HG02610 (cell line): ENCODE results near the gene TPD52L1.
A peak's percentile ranks its signal among the peaks of the same experiment; 100 is the strongest.

Experiments
- ATAC-seq: cut with Tn5 transposase; IDR thresholded peaks from one replicate; pipeline ENCODE4 v1.9.1; 2021; ENCODE audit warnings: mild to moderate bottlenecking, moderate library complexity; ENCODE audit not compliant: unreplicated experiment

The TPD52L1 gene

DNA sequence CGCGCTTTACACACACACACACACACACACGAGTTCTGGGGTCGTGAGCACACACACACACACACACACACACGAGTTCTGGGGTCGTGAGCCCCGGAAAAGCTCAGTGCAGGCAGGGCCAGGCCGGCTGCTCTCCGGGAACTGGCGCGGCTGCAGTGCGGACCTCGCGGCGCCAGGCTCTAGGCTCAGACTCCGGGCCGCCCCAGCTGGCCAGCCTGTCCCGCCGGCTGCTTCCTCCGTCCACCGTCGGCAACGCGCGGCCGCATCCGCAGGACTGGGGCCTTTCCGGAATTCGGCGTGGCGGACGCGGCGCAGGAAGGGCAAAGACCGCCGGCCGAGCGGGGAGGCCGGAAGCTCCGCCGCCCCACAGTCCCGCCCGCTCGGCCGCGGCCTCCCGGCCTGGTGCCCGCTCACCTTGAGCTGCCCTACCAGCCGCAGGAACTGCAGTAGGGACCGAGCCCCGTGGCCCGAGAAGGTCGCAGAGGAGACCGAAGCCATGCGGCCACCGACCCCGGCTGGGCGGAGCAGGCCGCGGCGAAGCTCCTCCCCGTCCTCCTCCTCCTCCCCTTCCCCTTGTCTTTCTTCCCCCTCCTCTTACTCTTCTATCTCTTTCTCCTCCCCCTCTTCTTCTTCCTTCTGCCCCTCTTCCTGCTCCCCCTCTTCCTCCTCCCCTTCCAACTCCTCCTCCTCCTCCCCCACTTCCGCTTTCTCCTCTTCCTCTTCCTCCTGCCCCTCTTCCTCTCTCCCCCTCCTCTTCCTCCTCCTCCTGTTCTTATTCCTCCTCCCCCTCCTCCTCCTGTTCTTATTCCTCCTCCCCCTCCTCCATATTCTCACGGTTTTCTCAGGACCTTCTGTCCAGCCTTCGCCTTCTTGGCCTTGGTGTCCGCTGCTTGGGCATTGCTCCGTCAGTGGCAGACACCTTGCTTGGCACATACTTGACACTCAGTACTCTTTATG is 148.1 kb downstream of the TPD52L1 start, which contains the start of gene HDDC2:
Gene HDDC2 (minus strand): TSS at position 533 of the 957 bp plus-strand sequence. CDS start 35 bp downstream, at position 498.
- peak; percentile 87 for ATAC-seq

DNA sequence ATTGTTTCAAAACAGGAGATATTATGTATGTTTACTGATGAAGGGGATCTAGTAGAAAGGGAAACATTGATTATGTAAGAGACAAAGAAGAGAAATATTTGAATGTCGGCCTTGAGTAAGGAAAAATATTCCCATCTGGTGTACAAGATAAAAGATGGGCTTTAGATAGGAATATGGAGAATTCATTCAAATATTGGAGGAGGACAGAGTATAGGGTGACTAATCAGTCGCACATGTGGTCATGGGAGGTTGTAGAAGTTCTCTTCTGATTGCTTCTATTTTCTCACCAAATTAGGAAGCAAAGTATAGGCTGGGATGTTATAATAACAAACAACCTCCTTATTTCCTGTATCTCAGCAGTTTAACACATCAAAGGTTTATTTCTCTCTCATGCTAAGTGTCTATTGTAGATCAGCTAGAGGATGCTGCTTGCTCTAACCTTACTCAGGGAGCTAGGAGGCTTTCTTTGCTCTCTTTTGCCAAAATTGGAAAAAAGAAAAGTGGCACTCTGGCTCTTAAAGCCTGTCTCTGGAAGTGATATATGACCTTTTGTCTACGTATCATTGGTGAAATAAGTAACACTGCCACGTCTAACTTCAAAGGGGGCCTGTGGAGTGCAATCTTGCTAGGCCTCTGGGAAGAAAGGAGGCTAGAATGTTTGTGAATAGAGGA is 149.4 kb downstream of the TPD52L1 start:
- no peak for ATAC-seq

DNA sequence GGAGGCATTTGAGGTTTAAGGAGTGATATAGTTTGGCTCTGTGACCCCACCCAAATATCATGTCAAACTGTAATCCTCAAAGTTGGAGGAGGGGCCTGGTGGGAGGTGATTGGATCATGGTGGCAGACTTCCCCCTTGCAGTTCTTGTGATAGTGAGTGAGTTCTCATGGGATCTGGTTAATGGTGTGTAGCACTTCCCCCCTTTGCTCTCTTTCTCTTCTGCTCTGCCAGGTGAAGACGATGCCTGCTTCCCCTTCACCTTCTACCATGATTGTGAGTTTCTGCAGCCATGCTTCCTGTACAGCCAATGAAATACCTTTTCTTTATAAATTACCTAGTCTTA is 149.9 kb downstream of the TPD52L1 start:
- ATAC-seq, result no peak

DNA sequence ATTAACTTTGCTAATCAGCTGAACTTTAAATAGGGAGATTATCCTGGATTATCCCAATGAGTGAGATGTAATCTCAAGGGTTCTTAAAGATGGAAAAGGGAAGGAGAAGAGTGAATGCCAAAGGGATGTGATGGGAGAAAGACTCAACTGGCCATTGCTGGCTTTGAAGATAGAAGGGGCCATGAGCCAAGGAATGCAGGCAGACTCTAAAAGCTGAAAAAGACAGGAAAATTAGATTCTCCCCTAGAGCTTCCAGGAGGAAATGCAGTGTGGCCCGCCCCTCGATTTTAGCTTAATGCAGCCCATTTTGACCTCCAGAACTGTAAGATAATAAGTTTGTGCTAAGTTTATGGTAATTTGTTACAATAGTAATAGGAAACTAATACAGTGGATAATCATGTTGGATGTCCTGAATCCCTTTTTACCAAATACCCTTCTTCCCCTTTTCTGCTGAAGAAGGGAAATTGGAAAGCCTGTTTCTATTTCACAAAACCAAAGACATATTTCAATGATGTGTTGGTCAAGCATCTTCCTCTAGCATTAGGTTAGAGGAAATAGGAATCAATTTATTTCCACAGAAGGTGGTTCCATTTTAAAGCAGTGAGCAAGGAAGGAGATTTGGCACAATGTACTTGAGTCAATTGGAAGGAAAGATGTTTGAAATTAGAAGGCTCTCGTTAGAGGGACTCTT is 151.5 kb downstream of the TPD52L1 start:
- no peak for ATAC-seq

DNA sequence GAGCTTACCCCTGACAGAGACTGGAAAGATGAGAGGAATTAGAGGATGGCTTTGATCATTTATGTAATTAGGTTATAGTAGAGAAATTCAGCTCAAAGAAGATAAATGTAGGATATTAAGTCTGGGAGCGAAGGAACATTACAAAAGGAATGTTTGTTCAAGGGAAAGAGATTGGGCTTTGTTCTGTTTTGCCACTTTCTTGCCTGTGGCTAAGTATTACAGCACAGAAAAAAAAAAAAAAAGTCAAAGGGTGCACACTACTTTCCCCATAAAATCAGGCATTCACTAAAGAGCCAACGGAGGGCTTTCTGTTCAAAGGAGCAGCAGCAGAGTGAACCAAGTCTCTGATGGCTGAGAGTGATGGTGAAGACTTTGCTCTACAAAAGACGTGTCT is 153.2 kb downstream of the TPD52L1 start:
- no peak for ATAC-seq

DNA sequence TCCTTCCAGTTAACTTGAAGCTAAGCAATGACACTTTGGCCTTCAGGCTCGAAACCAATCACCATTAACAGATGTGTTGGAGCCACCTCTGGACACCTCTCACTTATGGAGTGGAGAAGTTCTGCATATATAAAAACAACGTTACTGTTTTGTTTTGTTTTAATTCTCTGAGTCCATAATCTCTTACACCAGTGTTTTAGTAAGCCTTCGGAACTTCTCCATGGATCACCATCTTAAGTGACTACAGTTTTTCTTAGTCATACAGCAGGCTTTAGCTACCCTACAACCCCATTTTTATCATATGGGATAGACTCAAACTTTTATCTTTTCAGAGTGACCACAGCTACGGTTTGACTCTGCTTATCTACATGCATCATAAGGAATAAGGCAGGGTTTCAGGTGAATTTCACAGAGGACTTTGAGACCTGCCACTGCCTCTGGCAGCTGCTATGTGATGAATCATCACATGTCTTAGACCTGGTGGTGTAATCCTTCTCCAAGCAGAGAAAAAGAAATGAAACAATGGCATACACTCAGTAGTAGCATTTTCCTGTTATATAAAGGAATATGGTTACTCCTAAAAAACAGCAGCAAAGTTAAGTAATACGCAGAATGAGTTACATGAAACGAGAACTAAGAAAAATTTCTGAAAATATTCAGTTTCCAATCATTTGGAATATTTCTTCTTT is 153.7 kb downstream of the TPD52L1 start:
- ATAC-seq, result no peak

DNA sequence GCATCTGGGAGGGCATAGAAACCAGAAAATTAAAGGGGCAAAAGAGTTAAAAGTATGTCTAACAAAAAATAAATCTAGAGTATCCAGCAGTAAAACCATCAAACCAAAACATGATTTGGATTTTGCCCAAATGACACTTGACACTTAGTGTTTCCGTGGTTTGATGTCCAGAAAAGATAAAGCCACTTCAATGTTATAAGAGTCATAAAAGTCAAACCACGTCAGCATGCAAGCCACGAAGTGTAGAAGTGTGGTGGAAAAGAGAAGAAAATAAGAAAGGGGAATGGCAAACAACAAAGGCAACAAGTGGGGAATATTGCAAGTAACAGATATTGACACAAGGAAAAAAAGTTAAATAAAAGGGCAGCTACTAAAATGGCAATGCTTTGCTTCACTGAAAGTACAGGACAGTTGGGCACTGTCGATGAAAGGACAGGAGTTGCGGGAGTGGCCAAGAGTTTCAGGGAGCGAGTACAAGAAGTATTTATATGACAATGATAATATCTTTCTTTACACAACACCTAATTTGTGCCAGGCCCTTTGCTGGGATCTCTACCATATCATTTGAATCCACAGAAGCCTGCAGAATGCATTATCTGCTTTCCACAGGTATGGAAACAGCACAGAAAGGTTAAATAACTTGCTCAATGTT is 154.5 kb downstream of the TPD52L1 start:
- no peak for ATAC-seq

DNA sequence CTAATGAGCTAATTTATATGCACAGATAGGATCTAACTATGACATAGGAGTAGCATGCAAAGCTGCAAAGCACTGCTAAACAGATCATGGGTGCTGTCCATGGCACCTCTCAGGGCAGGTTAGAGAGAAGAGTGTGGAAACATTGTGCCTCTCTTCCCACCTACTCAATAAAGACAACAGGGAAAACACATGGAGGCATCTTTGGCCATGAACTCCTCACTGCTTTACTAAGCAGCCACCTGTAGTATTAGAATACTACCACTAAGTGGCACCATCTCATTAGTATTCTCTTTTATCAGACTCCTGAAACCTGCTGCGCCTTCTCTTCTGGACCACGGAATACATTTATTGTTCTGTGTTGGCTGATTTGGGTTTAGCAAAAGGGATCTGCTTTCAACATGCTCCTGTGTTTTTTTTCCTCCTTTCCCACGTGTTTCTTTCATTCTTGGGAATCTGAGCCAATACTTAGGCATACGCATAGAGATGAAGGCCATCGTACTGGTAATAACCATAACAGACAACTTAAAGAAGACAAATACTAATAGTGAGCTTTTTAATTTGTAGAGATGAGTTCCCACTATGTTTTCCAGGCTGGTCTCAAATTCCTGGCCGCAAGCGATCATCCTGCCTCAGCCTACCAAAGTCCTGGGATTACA is 157.5 kb downstream of the TPD52L1 start:
- peak; percentile 87 for ATAC-seq

DNA sequence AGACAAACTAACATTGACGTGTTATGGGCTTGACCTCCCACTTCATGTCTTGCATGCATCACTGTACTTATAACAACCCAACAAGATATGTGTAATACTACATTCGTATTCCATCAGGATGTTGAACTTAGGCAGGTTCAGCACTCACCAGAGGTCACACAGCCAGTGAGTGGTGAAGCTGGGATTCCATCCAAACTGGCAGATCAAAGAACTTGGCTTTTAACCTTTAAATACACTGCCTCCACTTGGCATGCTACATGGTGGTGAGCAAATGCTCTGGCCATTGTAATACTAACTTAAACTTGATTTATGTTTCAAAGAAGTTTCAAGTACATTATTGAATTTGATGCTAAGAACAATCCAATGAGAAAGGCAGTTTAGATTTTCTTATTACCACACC is 158.9 kb downstream of the TPD52L1 start:
- ATAC-seq, result no peak

DNA sequence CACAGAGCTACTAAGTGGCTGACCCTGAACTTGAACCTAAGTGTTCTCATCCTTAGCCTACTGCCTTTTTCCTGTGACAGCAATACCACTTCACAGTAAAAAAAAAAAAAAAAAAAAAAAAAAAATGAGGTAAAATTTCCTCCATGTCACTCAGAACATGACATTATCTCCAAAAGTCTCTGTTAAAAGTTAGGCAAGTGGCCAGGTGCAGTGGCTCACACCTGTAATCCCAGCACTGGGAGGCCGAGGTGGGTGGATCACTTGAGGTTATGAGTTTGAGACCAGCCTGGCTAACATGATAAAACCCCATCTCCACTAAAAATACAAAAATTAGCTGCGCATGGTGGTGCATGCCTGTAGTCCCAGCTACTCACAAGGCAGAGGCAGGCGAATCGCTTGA is 159.4 kb downstream of the TPD52L1 start:
- ATAC-seq, result no peak
